ENCODE measurements around the gene RPL13.

DNA sequence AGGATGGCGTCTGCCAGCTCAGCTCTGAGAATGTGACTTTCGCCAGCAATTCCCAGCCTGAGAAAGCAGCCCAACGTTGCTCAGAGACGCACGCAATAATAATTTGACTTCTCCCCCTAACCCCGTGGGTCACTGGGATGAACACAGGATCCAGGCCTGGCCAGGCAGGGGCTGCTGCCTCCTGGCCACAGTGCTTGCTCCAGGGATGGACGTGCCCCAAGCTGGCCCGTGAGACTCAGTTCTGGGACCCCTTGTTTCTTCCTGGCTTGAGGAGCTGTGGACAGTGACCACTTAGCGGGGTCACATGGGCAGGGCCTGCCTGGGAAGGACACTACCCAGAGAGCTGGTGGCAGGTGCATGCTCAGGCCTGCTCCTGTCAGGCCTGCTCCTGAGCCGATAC, 39.4 kb downstream of the RPL13 start:
- TF ChIP-seq, protein P1, sequence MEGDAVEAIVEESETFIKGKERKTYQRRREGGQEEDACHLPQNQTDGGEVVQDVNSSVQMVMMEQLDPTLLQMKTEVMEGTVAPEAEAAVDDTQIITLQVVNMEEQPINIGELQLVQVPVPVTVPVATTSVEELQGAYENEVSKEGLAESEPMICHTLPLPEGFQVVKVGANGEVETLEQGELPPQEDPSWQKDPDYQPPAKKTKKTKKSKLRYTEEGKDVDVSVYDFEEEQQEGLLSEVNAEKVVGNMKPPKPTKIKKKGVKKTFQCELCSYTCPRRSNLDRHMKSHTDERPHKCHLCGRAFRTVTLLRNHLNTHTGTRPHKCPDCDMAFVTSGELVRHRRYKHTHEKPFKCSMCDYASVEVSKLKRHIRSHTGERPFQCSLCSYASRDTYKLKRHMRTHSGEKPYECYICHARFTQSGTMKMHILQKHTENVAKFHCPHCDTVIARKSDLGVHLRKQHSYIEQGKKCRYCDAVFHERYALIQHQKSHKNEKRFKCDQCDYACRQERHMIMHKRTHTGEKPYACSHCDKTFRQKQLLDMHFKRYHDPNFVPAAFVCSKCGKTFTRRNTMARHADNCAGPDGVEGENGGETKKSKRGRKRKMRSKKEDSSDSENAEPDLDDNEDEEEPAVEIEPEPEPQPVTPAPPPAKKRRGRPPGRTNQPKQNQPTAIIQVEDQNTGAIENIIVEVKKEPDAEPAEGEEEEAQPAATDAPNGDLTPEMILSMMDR (IDR thresholded peaks at IDR 0.05): no peak
- TF ChIP-seq POLR2AphosphoS5 (IDR thresholded peaks at IDR 0.05; ENCODE audit: insufficient read depth in 1 of 2, low read depth in 1 of 2): no peak
